DMS53 (cell line): ENCODE measurements around the gene TERT.
A peak's percentile ranks its signal among the peaks of the same experiment; 100 is the strongest.
"Not testable (repeated sequence)": the region's sequence is repeated elsewhere in the genome, so short reads cannot be mapped to it uniquely, and the experiment has no call there.

Source experiments
- DNase-seq: peaks from one replicate; lab custom pipeline; 2025; lab: John Stamatoyannopoulos, UW

The TERT gene

DNA sequence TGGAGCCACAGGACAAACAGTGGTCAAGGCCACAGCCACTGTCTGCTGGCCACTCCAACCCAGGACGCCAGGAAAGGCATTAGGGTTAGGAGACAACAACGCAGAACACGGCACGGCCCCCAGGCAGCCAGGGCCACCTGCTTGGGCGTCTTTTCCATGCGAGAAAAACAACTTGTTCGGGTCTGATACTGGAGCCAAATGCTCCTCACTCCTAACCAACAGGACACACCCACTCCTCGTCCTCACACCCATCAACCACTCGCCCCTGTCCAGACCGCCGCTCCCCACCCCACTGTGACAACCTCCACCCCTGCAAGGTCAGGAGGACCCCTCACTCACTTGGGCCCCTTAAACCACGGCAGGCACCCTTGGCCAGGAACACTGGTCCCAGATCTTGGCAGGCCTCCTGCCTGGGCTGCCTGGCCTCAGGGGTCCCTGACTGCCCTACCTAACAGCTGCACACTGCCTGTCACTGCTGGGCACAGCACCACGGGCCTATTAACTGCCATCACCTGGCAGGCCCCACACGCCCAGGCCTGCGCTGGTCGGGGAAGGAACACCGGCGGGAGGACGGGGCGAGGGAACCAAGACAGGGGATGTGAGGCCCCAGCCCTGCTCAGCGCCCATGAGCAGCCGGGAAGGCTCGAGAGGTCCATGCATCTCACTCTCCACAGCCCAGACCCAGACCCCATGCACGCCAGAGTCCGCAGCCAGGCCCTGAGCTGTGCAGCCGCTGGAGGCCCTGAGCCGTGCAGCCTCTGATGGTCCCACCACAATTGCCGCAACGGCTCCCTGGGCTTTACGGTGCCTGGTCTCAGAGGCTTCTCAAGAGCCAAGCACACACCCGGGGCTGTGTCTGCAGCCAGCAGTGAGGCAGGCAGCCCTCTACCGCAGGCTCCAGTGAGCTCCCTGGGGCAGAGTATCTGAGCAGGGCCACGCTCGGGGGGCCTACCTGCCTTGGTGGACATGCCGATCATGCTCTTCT, 36.3 kb upstream of the TERT start:
- DNase-seq: no peak

DNA sequence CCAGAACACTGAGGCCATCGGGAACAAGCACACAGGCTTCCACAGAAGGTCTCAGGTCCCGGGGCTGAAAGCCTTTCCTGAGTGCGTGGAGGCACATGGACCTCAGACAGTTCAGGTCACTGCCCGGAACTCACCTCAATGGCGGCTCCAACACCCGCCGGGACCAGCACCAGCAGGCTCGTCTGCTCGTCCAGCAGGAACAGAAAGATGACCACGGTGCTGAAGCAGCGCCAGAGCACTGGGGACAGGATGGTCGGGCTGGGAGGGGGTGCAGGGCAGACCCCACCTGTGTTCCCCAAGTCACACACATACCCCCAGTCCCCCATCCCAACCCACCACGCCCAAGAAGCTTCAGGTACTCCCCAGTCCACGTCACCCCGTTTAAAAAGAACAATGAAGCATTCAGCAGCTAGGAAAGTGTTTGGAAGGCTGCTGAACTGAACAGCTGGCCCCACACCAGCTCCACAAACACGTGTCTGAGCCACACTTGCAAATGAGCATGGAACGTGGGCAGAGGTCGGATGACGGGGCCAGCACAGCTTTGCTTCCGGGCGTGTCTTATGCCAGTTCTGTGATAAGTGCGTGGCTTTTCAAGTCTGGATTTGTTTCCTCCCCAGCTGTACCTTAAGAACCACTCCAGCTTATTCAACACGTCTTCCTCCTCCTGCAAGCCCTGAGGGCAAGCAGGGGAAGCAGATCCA, 35.4 kb upstream of the TERT start:
- DNase-seq: no peak

DNA sequence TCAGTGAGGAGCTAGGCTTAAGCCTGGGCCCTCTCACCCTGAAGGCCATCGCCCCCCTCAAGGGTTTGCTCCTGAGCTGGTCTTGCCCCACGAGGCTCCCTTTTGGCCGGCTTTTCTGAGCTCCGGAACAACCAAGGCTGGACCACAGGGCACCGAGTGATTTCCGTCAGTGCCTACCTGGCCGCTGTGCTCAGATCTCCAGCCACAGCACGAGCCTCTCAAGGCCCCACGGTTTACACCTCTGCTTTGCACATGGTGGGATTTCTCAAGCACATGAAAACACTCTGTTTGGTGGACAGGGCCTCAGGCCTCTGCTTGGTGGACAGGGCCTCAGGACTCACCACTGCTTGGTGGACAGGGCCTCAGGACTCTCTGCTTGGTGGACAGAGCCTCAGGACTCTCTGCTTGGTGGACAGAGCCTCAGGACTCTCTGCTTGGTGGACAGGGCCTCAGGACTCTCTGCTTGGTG, 34.3 kb upstream of the TERT start:
- DNase-seq: no peak

DNA sequence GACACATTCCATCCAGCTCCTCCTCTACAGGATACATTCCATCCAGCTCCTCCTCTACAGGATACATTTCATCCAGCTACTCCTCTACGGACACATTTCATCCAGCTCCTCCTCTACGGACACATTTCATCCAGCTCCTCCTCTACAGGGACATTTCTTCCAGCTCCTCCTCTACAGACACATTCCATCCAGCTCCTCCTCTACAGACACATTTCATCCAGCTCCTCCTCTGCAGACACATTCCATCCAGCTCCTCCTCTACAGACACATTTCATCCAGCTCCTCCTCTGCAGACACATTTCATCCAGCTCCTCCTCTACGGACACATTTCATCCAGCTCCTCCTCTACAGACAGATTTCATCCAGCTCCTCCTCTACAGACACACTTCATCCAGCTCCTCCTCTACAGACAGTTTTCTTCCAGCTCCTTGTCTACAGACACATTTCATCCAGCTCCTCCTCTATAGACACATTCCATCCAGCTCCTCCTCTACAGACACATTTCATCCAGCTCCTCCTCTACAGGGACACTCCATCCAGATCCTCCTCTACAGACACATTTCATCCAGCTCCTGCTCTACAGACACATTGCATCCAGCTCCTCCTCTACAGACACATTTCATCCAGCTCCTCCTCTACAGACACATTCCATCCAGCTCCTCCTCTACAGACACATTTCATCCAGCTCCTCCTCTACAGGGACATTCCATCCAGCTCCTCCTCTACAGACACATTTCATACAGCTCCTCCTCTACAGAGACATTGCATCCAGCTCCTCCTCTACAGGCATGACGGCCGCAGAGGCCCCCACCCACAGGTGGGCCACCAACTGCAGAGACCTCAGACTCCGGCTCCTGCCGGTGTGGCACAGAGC, 33.6 kb upstream of the TERT start:
- DNase-seq: not testable (repeated sequence)

DNA sequence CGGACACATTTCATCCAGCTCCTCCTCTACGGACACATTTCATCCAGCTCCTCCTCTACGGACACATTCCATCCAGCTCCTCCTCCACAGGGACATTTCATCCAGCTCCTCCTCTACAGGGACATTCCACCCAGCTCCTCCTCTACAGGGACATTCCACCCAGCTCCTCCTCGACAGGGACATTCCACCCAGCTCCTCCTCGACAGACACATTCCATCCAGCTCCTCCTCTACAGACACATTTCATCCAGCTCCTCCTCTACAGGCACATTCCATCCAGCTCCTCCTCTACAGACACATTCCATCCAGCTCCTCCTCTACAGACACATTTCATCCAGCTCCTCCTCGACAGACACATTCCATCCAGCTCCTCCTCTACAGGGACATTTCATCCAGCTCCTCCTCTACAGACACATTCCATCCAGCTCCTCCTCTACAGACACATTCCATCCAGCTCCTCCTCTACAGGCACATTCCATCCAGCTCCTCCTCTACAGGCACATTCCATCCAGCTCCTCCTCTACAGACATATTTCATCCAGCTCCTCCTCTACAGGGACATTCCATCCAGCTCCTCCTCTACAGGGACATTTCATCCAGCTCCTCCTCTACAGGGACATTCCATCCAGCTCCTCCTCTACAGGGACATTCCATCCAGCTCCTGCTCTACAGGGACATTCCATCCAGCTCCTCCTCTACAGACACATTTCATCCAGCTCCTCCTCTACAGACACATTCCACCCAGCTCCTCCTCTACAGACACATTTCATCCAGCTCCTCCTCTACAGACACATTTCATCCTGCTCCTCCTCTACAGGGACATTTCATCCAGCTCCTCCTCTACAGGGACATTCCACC, 32.3 kb upstream of the TERT start:
- not testable (repeated sequence) for DNase-seq

DNA sequence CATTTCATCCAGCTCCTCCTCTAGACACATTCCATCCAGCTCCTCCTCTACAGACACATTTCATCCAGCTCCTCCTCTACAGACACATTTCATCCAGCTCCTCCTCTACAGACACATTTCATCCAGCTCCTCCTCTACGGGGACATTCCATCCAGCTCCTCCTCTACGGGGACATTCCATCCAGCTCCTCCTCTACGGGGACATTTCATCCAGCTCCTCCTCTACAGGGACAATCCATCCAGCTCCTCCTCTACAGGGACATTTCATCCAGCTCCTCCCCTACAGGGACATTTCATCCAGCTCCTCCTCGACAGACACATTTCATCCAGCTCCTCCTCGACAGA, 31.6 kb upstream of the TERT start:
- not testable (repeated sequence) for DNase-seq

- DNase-seq: no peak
These were observed 31.1 kb upstream of the TERT start for GRCh38 chr5:1325870-1326531.

DNA sequence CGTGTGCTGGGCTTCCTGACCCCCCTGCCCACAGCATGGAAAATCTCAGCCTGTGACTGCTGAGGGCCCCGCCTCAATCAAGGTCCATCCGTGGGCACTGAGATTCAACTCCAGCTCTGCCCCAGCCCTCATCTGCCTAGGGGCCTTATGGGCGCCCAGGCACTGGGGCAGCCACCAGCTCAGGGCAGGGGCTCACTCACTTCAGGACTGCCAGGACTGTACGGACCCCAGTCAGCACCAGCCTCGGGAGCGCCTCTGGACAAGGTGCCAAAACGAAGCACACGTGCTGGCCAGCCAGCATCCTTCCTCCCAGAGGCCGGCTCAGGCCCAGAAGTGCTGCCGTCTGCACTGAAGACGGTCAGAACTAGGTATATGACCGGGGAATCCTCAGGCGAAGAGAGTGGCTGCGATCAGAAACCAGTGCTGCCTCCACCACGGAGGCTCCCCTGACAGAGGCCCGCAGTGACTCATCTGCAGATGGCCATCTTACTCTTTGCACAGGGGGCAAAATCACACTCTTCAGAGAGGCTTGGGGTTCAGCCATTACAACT, 30.4 kb upstream of the TERT start:
- no peak for DNase-seq

GRCh38 chr5:1324719-1325190, 29.9 kb upstream of the TERT start:
- DNase-seq: no peak

- DNase-seq: no peak
These were observed 29.4 kb upstream of the TERT start for GRCh38 chr5:1324301-1324700.

DNA sequence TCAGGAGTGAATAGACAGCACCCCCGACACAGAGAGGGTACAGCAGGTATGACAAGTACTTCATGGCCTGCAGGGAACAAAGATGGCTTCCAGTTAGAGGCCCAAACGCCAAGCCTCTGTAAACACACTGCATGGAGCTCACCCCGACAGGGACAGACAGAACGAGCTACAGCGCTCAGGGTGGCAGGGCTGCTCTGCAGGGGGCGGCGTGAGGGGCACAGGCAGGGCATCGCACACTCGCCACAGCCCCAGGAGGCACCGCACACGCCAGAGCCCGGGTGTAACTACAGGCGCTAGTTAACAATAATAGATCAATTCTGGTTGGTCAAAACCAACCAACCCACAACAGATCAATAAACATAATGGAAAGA, 28.9 kb upstream of the TERT start:
- peak; percentile 36 for DNase-seq

- DNase-seq: no peak
These were observed 28.3 kb upstream of the TERT start for GRCh38 chr5:1322955-1323802.

- DNase-seq: no peak
These were observed 27.4 kb upstream of the TERT start for GRCh38 chr5:1322036-1322900.

GRCh38 chr5:1321576-1321975, 26.7 kb upstream of the TERT start:
- DNase-seq: no peak

DNA sequence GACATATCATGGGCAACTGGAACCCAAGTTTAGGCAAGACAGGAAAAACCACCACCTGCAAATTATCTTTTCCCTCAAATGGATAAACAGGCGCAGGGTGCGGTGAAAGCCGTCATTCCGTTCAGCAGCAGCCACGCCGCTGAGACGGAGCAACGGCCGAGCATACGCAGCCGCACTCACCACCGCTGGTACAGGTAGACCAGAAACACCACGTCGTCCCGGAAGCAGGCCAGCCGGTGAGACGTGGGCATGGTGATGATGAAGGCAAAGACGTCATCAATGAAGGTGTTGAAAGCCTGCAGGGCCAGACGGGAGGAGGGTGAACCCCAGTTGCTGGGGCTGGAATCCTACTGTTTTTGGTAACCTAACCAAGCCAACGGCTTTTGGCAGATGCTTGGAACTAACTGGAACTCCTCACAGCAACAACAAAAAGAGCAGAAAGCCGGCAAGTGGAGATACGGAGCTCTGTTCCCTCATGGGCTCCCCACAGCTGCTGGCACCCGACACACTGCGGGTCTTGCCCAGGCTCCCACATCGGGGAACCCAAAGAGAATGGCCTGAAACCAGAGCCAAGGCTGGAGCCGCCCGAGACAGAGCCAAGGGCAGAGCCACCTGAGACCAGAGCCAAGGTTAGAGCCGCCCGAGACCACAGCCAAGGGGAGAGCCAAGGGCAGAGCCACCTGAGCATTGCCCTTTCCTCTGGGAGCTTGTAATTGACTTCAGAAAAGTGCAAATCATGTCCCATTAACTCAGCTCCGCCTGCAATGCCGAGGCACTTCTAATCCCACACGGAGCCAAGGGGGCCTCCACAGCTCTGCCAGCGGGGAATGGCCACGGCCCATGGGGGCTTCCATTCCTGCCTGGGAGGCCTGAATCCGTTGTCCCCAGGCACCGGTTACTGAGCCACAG, 25.8 kb upstream of the TERT start:
- DNase-seq: no peak

- DNase-seq: peak; percentile 83
These were observed 24.8 kb upstream of the TERT start for GRCh38 chr5:1319436-1320256.
